ENCODE data around the gene EPHB4. TPM values are rescaled to one million over a fixed set of nuclear protein-coding genes. Genes with fewer than 3 reads are reported as not detected.

Gene EPHB4
- polyA plus RNA-seq, 1 experiment: 30.5 TPM

DNA sequence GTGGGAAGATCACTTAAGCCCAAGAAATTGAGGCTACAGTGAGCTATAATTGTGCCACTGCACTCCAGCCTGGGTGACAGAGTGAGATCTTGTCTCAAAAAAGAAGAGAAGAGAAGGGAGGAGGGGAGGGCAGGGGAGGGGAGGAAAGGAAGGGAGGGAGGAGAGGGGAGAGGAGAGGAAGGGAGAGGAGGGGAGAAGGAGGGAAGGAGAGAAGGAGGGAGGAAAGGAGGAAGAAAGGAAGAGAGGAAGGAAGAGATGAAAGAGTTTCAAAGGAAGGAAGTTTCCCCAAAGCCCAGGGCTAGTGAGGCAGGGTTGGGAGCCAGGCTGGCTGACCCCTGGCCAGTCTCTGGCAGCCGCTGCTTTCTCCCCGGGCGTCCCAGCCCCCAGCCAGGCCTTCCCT is 32.6 kb downstream of the EPHB4 start:
- TF ChIP-seq, protein P1, sequence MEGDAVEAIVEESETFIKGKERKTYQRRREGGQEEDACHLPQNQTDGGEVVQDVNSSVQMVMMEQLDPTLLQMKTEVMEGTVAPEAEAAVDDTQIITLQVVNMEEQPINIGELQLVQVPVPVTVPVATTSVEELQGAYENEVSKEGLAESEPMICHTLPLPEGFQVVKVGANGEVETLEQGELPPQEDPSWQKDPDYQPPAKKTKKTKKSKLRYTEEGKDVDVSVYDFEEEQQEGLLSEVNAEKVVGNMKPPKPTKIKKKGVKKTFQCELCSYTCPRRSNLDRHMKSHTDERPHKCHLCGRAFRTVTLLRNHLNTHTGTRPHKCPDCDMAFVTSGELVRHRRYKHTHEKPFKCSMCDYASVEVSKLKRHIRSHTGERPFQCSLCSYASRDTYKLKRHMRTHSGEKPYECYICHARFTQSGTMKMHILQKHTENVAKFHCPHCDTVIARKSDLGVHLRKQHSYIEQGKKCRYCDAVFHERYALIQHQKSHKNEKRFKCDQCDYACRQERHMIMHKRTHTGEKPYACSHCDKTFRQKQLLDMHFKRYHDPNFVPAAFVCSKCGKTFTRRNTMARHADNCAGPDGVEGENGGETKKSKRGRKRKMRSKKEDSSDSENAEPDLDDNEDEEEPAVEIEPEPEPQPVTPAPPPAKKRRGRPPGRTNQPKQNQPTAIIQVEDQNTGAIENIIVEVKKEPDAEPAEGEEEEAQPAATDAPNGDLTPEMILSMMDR (IDR thresholded peaks at IDR 0.05; ENCODE audit: insufficient read depth, low read depth, low read length): no peak
- no peaks in the 10 kb centered on the region for H3K27me3 ChIP-seq (ENCODE audit: control insufficient read depth, insufficient read depth, low read length)
- DNase-seq (ENCODE audit: low read depth): no peak
- no peaks in the 10 kb centered on the region for H3K36me3 ChIP-seq (ENCODE audit: control insufficient read depth, insufficient read depth, low read length)
- ChIA-PET POLR2A (no interaction called here), CTCF (interaction anchor here (1.6 to 9.4 kb wide), 2 partner anchors 60 to 89 kb away, joined by 7 to 143 read pairs; partner anchors contain the start of genes POP7 and SLC12A9)
- H3K4me3 ChIP-seq (ENCODE audit: low read depth, low read length): no peak overlapping the region

DNA sequence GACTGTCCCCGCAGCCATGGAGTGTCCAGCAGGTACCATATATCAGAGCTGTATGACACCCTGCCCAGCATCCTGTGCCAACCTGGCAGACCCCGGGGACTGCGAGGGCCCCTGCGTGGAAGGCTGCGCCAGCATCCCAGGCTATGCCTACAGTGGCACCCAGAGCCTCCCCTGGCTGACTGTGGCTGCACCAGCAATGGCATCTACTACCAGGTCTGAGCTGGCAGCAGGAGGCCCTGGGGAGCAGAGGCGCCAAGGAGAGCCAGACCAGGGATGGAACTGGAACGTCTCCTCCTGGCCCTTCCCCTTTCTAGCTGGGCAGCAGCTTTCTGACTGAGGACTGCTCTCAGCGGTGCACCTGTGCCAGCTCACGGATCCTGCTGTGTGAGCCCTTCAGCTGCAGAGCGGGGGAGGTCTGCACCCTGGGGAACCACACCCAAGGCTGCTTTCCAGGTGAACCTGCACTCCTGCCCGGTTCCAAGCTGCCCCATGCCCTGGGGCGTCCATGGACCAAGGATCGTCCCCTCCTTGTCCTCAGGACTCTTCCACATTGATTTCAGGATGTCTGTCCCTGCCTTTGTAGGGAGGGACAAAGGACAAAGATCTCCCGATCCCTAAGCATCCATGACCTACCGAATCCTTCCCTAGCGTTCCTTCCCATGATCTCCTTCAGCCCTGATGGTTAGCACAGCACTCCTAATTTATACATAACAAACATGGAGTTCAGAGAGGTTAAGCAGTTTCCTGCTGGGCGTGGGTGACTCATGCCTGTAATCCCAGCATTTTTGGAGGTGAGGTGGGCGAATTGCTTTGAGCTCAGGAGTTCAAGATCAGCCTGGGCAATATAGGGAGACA is 33.3 kb downstream of the EPHB4 start:
- POLR2A ChIA-PET: no interaction called here
- CTCF ChIA-PET: interaction anchor here (1.0 to 9.4 kb wide), 3 partner anchors 60 to 88 kb away, joined by 3 to 143 read pairs (median 7); partner anchors contain the start of genes POP7 and SLC12A9
- Histone ChIP-seq H3K27me3 (ENCODE audit: control insufficient read depth, insufficient read depth, low read length) (peaks cover under 1% of the 10 kb centered on the region; the same call in 1 of the 2 replicates), H3K36me3 (ENCODE audit: control insufficient read depth, insufficient read depth, low read length) (no peaks in the 10 kb centered on the region), H3K4me3 (ENCODE audit: low read depth, low read length) (no peak overlapping the region)
- TF ChIP-seq, protein P1 (IDR thresholded peaks at IDR 0.05; ENCODE audit: insufficient read depth, low read depth, low read length): no peak
- DNase-seq (ENCODE audit: low read depth): no peak

DNA sequence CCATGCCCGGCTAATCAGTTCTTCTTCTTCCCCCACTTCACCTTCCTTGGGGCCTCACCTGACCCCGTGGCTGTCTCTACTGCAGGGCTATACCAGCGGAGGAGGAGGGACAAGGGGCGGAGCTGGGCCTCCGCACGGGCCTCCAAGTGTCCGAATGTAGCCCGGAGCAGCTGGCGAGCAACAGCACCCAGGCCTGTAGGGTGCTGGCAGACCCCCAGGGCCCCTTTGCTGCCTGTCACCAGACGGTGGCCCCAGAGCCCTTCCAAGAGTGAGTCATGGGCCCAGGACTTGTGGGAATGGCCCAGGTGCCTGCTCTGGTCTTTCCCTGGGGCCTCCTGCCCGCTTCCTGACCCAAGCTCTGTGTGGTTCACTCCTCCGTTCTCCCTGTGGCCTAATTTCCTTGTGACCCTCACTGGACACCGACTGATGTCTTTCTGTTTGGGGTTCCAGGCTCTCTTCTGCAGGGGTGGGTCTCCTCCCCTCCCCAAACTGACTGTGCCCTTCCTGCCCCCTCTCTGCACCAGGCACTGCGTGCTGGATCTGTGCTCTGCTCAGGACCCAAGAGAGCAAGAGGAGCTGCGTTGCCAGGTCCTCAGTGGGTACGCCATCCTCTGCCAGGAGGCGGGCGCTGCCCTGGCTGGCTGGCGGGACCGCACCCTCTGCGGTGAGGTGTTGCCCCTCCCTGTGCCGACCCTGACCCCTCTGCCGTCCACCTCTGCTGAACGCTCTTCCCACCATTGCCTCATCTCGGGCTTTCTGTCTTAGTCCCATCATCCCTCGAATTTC is 35.2 kb downstream of the EPHB4 start:
- TF ChIP-seq, protein P1 (IDR thresholded peaks at IDR 0.05; ENCODE audit: insufficient read depth, low read depth, low read length): no peak
- Histone ChIP-seq H3K27me3 (ENCODE audit: control insufficient read depth, insufficient read depth, low read length) (peaks cover 2% of the 10 kb centered on the region; the same call in 1 of the 2 replicates), H3K4me3 (ENCODE audit: low read depth, low read length) (no peak overlapping the region), H3K36me3 (ENCODE audit: control insufficient read depth, insufficient read depth, low read length) (no peaks in the 10 kb centered on the region)
- POLR2A ChIA-PET: no interaction called here
- DNase-seq (ENCODE audit: low read depth): no peak
- CTCF ChIA-PET: interaction anchor here (0.7 to 1.4 kb wide), 3 partner anchors 9 to 60 kb away, joined by 3 to 4 read pairs (median 3); partner anchors contain the start of gene SLC12A9

DNA sequence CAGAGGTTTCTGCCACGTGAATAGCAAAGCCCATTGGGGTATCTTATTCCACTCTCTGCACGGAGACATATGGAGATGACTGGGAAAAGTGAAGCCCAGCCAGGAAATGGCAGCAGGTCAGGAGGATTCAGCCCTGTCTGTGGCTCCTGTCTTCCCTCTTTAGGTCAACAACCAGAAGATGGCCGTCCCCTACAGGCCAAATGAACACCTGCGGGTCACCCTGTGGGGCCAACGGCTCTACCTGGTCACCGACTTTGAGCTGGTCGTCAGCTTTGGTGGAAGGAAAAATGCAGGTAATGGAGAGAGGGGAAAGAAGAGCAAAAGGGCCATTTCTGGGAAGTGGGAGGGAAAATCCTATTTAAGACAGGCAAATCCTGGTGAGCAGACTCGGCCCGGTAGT is 38.3 kb downstream of the EPHB4 start:
- Histone ChIP-seq H3K4me3 (ENCODE audit: low read depth, low read length) (no peak overlapping the region), H3K36me3 (ENCODE audit: control insufficient read depth, insufficient read depth, low read length) (no peaks in the 10 kb centered on the region), H3K27me3 (ENCODE audit: control insufficient read depth, insufficient read depth, low read length) (peaks cover 4% of the 10 kb centered on the region; the same call in 1 of the 2 replicates)
- ChIA-PET CTCF (interaction anchor here (0.7 to 5.3 kb wide), 7 partner anchors 8 to 83 kb away, joined by 3 to 26 read pairs (median 3); partner anchors contain the start of genes POP7 and SLC12A9), POLR2A (no interaction called here)
- TF ChIP-seq, protein P1 (IDR thresholded peaks at IDR 0.05; ENCODE audit: insufficient read depth, low read depth, low read length): peak; percentile 10; the same call in 1 of the 2 replicates
- no peak for DNase-seq (ENCODE audit: low read depth)
